Medulla oblongata (tissue), 1 donor: Measurements from ENCODE around the gene CHD2.
"Not testable (repeated sequence)": the region's sequence is repeated elsewhere in the genome, so short reads cannot be mapped to it uniquely, and the experiment has no call there.

Experiments used
- DNase-seq: peaks from one replicate; pipeline ENCODE4 v3.0.0-alpha.2; 2015; ENCODE audit errors: extremely low spot score

Gene CHD2

GRCh38 chr15:92906020-92906419 lies 5.9 kb downstream of the CHD2 start:
- DNase-seq: no peak

DNA sequence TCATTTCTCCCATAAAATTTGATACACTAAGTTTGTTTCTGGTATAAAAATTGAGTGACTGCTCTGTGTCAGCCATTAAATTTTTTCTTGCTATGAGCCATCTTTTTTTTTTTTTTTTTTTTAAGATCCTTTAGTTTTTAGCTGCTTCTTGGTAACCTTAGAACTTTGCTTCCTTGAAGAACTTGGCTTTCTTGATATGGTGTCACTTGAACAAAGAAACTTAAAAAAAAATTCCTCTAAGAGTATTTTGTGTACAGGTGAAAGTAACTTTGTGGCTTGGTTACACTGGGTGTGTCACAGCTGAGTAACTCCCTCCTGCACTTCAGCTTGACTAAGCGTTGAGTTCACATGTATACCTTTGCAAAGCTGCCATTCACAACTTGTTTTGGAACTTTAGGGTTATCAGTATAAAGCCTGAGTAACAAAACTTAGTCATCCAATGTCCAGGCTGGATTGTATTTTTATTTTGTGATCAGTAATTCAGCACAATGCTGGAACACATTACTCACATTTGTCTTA lies 6.5 kb downstream of the CHD2 start:
- peak; percentile 45 for DNase-seq

GRCh38 chr15:92907229-92907628 lies 7.1 kb downstream of the CHD2 start:
- DNase-seq: peak; percentile 47

- peak; percentile 86 for DNase-seq
Observed at GRCh38 chr15:92907896-92908712, 8.0 kb downstream of the CHD2 start.

DNA sequence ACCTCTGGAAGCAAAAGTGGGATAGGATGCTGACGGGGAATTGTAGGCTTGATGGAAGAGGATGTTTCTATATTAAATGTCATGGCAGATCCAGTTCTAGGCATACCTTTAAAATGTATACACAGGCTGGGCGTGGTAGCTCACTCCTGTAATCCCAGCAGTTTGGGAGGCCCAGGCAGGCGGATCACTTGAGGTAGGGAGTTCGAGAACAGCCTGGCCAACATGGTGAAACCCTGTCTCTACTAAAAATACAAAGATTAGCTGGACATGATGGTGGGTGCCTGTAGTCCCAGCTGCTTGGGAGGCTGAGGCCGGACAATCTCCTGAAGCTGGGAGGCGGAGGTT lies 8.6 kb downstream of the CHD2 start:
- DNase-seq: no peak

DNA sequence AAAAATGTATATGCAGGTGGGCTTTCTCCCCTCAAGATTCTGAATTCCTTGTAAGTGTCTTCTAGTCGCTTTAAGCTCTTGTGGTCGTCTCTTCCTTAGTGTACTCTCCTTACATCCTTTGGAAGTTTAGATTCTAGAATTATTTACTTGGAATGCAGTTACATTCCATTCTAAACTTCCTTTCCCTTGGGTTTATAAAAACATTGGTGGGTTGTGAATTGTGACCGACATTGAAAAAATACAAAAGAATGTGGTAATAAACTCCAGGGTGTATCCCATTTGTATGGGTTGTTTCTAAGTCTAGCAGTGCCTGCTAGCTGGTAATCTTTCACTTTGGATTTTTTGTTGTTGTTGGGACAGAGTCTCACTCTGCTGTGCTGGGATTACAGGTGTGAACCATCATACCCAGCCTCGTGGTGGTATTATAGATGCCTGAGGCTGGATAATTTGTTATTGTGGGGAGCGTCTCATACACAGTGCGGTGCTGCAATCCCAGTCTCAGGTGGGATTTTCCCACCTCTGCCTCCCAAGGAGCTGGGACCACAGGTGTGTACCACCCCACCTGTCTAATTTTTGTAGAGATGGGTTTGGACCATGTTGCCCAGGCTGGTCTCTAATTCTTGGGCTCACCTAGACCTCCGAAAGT lies 9.1 kb downstream of the CHD2 start:
- no peak for DNase-seq

DNA sequence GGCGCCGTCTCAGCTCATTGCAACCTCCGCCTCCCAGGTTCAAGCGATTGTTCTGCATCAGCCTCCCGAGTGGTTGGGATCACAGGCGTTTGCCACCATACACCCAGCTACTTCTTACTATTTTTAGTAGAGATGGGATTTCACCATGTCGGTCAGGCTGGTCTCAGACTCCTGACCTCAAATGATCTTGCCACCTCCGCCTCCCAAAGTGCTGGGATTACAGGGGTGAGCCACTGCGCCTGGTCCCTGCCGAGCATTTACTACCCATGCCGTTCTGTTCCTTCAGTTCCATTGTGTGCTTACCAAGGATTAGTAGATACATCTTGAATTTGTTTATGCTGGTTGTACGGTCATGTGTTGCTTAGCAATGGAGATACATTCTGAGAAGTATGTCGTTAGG lies 10.3 kb downstream of the CHD2 start:
- no peak for DNase-seq

DNA sequence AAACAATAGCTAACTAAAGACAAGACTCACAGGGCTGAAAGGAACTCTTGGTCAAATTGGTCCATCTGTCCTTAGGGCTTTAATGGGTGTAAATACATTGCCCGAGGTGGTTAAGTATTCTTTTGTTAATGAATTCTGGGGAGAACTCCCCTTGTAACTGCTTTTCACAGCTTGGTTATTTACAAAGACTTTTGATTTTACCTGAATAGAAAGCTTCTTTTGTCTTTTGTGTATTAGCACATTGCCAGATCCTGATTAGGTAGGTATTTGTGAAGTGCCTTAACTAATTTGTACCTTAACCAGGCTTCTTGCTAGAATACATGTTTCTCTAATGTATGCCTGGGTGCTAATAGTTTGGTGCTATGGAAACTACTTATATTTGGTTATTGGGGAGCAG lies 14.0 kb downstream of the CHD2 start:
- DNase-seq: no peak

DNA sequence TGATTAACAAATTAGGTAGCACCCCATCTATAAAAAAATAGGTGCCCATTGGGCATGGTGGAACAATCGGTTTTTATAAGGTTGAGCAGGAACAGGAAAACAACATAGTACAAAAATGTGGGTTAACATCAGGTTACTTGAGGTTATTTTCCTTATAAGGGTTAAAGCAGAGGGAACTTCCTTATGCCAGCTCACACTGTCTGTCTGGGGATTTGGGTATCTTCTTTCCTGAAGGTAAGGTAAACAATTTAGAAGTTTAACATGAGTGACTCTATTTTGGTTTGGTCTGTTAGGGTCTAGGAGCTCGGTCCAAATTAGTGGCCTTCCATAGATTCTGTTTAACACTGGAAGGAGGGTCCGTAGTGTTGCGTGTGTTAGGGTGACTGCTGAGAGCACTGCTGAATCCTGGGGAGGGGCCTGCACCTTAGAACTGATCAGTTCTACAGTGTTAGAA lies 14.7 kb downstream of the CHD2 start:
- no peak for DNase-seq

- DNase-seq: no peak
Observed at GRCh38 chr15:92915766-92916435, 15.8 kb downstream of the CHD2 start.

DNA sequence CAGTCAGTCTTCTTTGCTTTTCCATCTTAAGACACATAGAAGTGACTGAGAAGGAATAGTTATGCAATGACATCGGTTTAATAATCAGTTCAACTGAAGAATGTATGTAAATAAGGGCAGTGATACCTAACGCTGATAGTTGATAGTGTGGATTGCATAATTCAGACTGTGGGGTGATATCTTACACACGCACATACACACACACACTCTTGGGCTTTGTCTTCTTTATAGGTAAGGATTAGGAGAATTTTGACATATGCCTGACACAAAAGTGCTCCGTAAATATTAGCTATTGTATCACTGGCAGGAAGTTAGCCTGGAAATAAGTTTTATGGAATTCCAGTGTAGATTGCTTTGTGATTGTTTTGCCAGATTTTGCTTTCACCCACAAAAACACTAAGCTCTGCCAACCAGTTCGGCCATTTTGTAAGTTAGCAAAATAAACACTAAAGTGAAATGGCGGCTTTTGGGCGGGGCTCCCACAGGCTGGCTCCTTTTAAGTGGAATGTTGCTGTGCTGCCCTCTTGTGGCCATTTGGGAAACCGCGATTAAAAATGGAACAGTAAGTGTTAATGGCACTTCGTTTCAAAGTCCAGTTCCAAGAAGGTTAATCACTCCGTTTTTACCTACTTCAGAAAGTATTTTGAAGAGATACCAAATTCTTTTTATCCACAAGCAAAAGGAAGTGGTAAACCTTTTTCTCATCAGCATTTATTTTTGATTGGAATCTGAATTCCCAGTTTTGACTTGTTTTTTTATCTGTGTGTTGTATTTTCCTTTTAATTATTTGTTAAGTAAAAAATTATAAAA lies 17.7 kb downstream of the CHD2 start:
- peak; percentile 98 for DNase-seq

- DNase-seq: not testable (repeated sequence)
Observed at GRCh38 chr15:92918881-92919280, 18.8 kb downstream of the CHD2 start.

DNA sequence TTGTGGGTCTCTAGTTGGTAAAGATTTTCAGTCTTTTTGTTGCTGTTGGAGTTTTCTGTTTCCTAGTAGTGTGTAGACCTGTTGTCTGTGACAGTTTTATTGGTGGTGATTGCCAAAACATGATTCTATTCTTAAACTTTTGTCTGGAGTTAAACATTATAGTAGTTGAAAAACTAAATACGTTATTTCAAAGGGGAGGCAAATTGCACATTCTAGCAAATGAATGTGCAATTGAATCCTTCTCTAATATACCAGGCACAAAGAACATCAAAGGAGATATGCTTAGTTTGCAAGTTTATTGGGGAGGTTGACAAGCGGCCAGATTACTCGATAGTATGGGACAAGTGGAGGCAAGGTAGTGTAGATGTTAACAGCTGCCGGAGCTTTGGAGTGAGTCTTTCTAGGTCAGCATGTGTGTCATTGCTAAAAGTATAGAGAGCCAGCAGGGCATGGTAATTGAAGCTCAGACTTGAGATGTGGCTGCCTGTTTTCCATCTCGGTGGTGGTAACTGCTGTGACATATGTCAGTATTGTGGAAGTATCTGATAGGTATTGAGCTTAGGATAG lies 20.6 kb downstream of the CHD2 start:
- no peak for DNase-seq

DNA sequence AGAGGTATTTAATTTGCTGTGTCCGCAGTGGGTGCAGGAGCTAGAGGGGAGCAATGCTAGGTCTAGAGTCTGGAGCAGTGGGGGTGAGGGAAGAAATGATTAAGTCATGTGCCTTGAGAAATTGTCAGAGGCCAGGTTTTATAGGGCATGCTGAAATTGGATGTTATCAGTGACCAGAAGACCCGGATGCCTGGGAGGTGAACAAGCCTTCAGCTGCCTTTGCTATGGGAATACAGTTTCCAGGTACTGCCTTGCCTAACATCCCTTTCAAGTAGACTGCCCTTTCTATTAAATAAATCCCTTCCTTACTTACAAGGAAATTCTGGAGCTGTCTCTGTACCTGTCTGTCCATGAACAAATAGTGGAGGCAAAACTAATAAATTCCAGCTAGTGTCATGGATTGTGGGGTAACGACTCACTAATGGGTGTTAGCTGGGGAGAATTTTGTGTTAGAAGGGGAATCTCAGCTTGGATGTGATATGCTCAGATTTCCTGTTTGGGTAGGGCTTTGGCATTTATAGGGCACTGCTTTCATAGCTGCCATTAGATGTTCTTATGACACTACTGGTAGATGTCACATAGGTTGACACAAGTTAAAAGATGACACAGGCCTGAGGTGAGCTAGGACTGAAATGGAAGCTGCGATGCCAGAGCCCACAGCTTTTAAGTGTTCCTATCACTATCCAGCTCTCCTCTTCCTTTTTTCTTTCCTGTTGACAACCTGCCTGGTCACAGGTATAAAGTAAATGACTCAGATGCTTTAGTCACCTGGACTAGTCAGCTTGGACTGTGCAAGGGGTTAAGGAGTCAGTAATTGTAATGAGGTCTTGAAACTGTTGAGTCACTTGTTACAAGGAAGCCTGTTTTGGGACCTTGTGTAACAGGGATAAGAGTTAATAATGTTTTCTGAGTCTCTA lies 21.3 kb downstream of the CHD2 start:
- no peak for DNase-seq

GRCh38 chr15:92922418-92923002 lies 22.4 kb downstream of the CHD2 start:
- no peak for DNase-seq

DNA sequence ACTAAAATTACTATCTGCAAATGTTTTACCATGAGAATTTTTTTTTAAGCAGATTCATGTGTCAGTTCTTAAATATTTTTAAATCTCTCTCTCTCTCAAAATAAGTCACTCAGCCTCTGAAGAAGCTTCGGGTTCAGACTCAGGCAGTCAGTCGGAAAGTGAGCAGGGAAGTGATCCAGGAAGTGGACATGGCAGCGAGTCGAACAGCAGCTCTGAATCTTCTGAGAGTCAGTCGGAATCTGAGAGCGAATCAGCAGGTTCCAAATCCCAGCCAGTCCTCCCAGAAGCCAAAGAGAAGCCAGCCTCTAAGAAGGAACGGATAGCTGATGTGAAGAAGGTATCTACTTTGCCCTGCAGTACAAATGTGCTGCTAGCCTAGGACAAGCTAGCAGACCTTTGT lies 24.1 kb downstream of the CHD2 start:
- peak; percentile 78 for DNase-seq

- no peak for DNase-seq
Observed at GRCh38 chr15:92925454-92925853, 25.3 kb downstream of the CHD2 start.

GRCh38 chr15:92928225-92928750 lies 28.2 kb downstream of the CHD2 start:
- DNase-seq: no peak

GRCh38 chr15:92929002-92929401 lies 28.9 kb downstream of the CHD2 start:
- DNase-seq: no peak
